Mesenchymal stem cell (in vitro differentiated cells and primary cell): ENCODE data around the gene KCNN3.

ENCODE experiments used
- DNase-seq: peaks from one replicate; pipeline ENCODE4 v3.0.0-alpha.2; 2013
- H2AFZ ChIP-seq: one replicate; pipeline ENCODE4 v1.6.1; 2013; ENCODE audit warnings: low read depth, mild to moderate bottlenecking, control low read depth, inconsistent platforms, low read length, moderate library complexity
- H2AK5ac ChIP-seq: 2 replicates; pipeline ENCODE4 v1.6.1; 2013; ENCODE audit warnings: low read length, moderate library complexity, mild to moderate bottlenecking, inconsistent platforms; ENCODE audit not compliant: severe bottlenecking
- H2BK120ac ChIP-seq: one replicate; pipeline ENCODE4 v1.6.1; 2013; ENCODE audit warnings: low read depth, mild to moderate bottlenecking, inconsistent platforms, low read length, moderate library complexity
- H2BK12ac ChIP-seq, 2 experiments: one replicate each; pipeline ENCODE4 v1.6.1; 2013; ENCODE audit warnings: inconsistent platforms in 2 of 2, low read length in 2 of 2, mild to moderate bottlenecking in 2 of 2, moderate library complexity in 2 of 2, control low read depth in 1 of 2
- H2BK15ac ChIP-seq: one replicate; pipeline ENCODE4 v1.6.1; 2013; ENCODE audit warnings: mild to moderate bottlenecking, low read depth, inconsistent platforms; ENCODE audit not compliant: poor library complexity, severe bottlenecking
- H2BK5ac ChIP-seq: 2 replicates; pipeline ENCODE4 v1.6.1; 2013; ENCODE audit warnings: low read depth, mild to moderate bottlenecking, low read length, control low read depth, inconsistent platforms; ENCODE audit not compliant: poor library complexity, severe bottlenecking
- H3K14ac ChIP-seq, 2 experiments: one replicate each; pipeline ENCODE4 v1.6.1; 2013; ENCODE audit warnings: inconsistent platforms in 2 of 2, low read length in 2 of 2, control low read depth in 1 of 2, mild to moderate bottlenecking in 1 of 2, moderate library complexity in 1 of 2
- H3K18ac ChIP-seq, 2 experiments: one replicate each; pipeline ENCODE4 v1.6.1; 2013; ENCODE audit warnings: inconsistent platforms in 2 of 2, low read length in 2 of 2, control low read depth in 1 of 2, low read depth in 1 of 2, mild to moderate bottlenecking in 1 of 2
- H3K23ac ChIP-seq, 2 experiments: one replicate each; pipeline ENCODE4 v1.6.1; 2013; ENCODE audit warnings: inconsistent platforms in 2 of 2, low read length in 2 of 2, mild to moderate bottlenecking in 2 of 2, moderate library complexity in 2 of 2, control low read depth in 1 of 2
- H3K27ac ChIP-seq: 2 replicates; pipeline ENCODE4 v1.5.1; 2013; ENCODE audit warnings: mild to moderate bottlenecking, moderate library complexity, low read length, control low read depth, inconsistent platforms; ENCODE audit not compliant: poor library complexity, severe bottlenecking
- H3K27me3 ChIP-seq, 2 experiments: 2 replicates each; pipeline versions ENCODE4 v1.6.1 to v1.7.0; 2013; ENCODE audit warnings: low read length in 2 of 2, mild to moderate bottlenecking in 2 of 2, moderate library complexity in 2 of 2, control low read depth in 1 of 2, inconsistent platforms in 1 of 2; ENCODE audit not compliant: control insufficient read depth in 1 of 2, insufficient read depth in 1 of 2
- H3K36me3 ChIP-seq, 2 experiments: 2 replicates each; pipeline versions ENCODE4 v1.6.1 to v1.7.0; 2013; ENCODE audit warnings: low read length in 2 of 2, control low read depth in 1 of 2, inconsistent platforms in 1 of 2, low read depth in 1 of 2, mild to moderate bottlenecking in 1 of 2; ENCODE audit not compliant: insufficient read depth in 2 of 2, control insufficient read depth in 1 of 2
- H3K4ac ChIP-seq, 2 experiments: one replicate each; pipeline ENCODE4 v1.6.1; 2013; ENCODE audit warnings: inconsistent platforms in 2 of 2, low read length in 2 of 2, mild to moderate bottlenecking in 2 of 2, moderate library complexity in 2 of 2, control low read depth in 1 of 2, low read depth in 1 of 2
- H3K4me1 ChIP-seq: 2 replicates; pipeline ENCODE4 v1.6.1; 2013; ENCODE audit warnings: low read depth, low read length, control low read depth; ENCODE audit not compliant: control insufficient read depth, insufficient read depth
- H3K4me2 ChIP-seq: 2 replicates; pipeline ENCODE4 v1.6.1; 2013; ENCODE audit warnings: low read length, mild to moderate bottlenecking, inconsistent platforms; ENCODE audit not compliant: poor library complexity, severe bottlenecking
- H3K4me3 ChIP-seq, 2 experiments: 2 replicates each; pipeline versions ENCODE4 v1.5.1 to v1.7.0; 2013; ENCODE audit warnings: low read length in 2 of 2, mild to moderate bottlenecking in 2 of 2, control low read depth in 1 of 2, low read depth in 1 of 2; ENCODE audit not compliant: insufficient read depth in 1 of 2
- H3K79me1 ChIP-seq: replicated peaks from 2 replicates; pipeline ENCODE4 v1.6.1; 2013; ENCODE audit warnings: mild to moderate bottlenecking, control low read depth, low read length, inconsistent platforms; ENCODE audit not compliant: poor library complexity, severe bottlenecking
- H3K9ac ChIP-seq: 2 replicates; pipeline ENCODE4 v1.7.0; 2013; ENCODE audit warnings: mild to moderate bottlenecking, low read length, moderate library complexity
- H3K9me3 ChIP-seq: 2 replicates; pipeline ENCODE4 v1.7.0; 2013; ENCODE audit warnings: mild to moderate bottlenecking, low read length; ENCODE audit not compliant: control insufficient read depth
- H4K8ac ChIP-seq: one replicate; pipeline ENCODE4 v1.6.1; 2013; ENCODE audit warnings: inconsistent platforms, mild to moderate bottlenecking, low read length, moderate library complexity
- H4K91ac ChIP-seq: one replicate; pipeline ENCODE4 v1.6.1; 2013; ENCODE audit warnings: mild to moderate bottlenecking, low read length, inconsistent platforms
- WGBS: methylation state at CpG from one replicate; pipeline ENCODE4 v1.1.7; 2013; ENCODE audit warnings: mixed read lengths; 5-methylcytosine and 5-hydroxymethylcytosine counted together

Gene KCNN3

DNA sequence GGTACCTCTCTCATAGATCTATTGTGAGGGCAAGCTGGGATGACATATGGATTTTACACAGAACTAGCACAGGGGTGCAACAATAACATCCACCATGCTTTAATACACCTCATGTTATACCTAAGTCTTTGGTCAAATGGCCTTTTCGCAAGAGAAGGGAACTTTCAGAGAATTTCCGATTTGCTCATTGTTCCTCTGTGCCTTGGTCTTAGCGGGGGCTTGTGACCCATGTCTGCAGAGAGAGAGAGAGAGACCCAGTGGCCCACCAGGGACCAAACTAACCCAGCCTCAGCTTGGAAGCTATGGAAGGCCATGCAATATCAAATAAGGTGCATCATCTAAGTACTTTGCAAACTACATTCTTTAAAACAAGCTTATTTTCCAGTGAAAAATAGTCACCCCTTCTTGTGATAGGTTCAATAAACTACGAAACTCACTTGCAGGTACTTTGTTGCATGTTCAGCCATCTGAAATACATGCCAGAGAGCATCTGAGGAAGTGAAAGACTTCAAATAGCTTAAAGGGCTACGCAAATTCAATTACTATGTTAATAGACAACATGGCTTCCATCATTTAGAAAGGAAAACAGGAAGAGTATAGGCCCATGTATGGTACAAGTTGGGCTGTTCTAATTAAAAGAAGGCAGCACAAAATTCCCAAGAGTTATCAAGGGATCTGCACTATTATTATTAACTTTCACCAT, 100.7 kb downstream of the KCNN3 start:
- Histone ChIP-seq H3K23ac (no peak overlapping the region), H2AFZ (no peak overlapping the region), H4K91ac (no peak overlapping the region), H3K18ac (no peak overlapping the region), H3K9ac (no peak overlapping the region), H2BK120ac (no peak overlapping the region), H2BK5ac (no peak overlapping the region), H3K4me1 (peaks cover 5% of the 10 kb centered on the region), H3K36me3 (no peaks in the 10 kb centered on the region), H3K27me3 (peaks cover 47 to 53% of the 10 kb centered on the region in 2 experiments), H3K4me2 (no peak overlapping the region), H3K27ac (no peak overlapping the region), H2BK15ac (no peak overlapping the region), H4K8ac (no peak overlapping the region), H3K79me1 (no peaks in the 10 kb centered on the region), H2AK5ac (no peak overlapping the region), H3K4ac (no peak overlapping the region), H3K9me3 (no peaks in the 10 kb centered on the region), H3K14ac (no peak overlapping the region), H2BK12ac (no peak overlapping the region), H3K4me3 (no peak overlapping the region)
- 96% methylated on average over 4 of the region's 5 CpGs for WGBS
- DNase-seq: no peak

DNA sequence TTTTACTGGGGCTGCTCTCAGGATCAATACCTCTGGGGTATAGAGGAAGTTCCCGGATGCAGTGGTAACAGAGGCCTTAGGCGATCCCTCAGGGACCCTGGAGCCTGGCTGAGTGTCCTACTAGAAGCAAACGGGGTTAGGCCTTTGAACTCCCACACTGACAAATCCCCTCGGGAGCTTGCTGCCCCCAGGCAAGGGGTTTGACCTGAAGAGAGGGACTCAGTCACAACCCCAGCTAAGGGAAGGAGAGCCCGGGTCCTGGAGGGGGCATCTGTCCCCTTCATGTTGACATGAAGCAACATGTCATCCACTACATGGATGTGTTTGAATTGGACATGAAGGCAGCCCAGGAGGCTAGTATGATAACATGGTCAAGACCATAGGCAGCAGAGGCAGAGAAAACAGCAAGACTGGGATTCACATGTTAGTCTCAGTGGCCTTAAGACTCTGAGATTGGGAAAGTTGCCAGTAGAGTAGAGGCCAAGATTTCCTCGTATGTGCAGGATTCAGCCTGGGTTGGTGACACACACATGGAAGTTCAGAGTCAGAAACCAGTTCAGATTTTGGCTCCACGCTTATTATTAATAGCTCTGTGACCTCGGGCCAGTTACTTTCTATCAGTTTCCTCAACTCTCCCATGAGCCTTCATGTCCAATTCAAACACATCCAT, 101.5 kb downstream of the KCNN3 start:
- Histone ChIP-seq H3K18ac (no peak overlapping the region), H4K8ac (no peak overlapping the region), H3K27ac (no peak overlapping the region), H3K23ac (no peak overlapping the region), H3K79me1 (no peaks in the 10 kb centered on the region), H3K14ac (no peak overlapping the region), H2BK5ac (no peak overlapping the region), H2AFZ (no peak overlapping the region), H3K36me3 (no peaks in the 10 kb centered on the region), H3K27me3 (peaks cover 40 to 52% of the 10 kb centered on the region in 2 experiments), H2AK5ac (no peak overlapping the region), H4K91ac (no peak overlapping the region), H2BK12ac (no peak overlapping the region), H2BK120ac (no peak overlapping the region), H3K4me3 (no peak overlapping the region), H3K4me2 (peak overlapping the region; percentile 24), H3K4me1 (peaks cover 5% of the 10 kb centered on the region), H3K9ac (no peak overlapping the region), H3K9me3 (no peaks in the 10 kb centered on the region), H3K4ac (no peak overlapping the region), H2BK15ac (no peak overlapping the region)
- peak; percentile 18 for DNase-seq
- 83% methylated on average over 7 of the region's 8 CpGs for WGBS

DNA sequence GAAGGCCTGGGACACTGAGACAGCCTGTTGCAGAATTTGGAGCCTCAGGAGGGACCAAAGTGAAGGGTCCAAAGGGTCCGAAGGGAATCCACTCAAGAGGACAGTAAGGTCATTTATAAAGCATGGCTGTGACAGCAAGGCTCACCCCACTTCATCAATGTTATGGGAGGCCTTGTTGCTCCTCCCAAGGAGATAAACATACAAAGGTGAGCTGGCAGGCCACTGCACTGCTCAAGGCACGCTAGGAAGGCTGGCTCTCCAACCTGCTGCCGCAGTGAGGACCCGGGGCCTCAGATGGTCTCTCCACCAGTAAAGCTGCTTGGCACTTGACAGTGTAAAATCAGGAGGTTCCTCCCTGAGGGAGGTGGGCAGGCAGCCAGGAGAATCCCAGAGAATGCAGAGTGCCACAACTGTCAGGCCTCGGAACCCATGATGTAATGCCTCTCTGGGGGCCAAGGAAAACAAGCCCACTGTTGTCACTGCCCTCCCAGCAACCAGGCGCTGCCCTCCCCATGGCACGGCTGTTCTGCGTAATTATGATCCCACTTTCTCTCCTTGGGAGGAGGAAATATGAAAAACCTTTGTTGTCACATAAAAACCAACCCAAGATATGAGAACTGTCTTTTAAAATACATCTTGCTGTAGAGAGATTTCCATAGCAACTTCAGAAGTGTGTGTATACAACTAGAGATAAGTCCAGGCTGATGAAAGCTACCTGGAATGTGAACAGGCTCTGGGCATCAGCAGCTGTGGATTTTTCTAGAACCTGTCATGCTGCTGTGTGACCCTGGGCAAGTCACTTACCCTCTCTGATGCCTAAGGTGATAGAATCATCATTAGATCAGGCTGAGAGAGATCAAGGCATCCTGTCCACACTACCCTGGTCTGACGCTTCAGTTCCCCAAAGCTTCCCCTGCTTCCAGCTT, 102.5 kb downstream of the KCNN3 start:
- Histone ChIP-seq H3K4me1 (peaks cover 5% of the 10 kb centered on the region), H3K27ac (no peak overlapping the region), H3K14ac (no peak overlapping the region), H4K91ac (no peak overlapping the region), H2BK12ac (no peak overlapping the region), H2BK15ac (no peak overlapping the region), H3K9me3 (no peaks in the 10 kb centered on the region), H3K18ac (no peak overlapping the region), H4K8ac (no peak overlapping the region), H3K23ac (no peak overlapping the region), H3K36me3 (no peaks in the 10 kb centered on the region), H3K4me2 (no peak overlapping the region), H2AK5ac (no peak overlapping the region), H3K4ac (no peak overlapping the region), H3K9ac (peak overlapping the region; percentile 49), H2BK5ac (no peak overlapping the region), H2BK120ac (no peak overlapping the region), H3K4me3 (no peak overlapping the region), H3K79me1 (no peaks in the 10 kb centered on the region), H2AFZ (no peak overlapping the region), H3K27me3 (peaks cover 40 to 52% of the 10 kb centered on the region in 2 experiments)
- WGBS: 80% methylated on average over 8 of the region's 9 CpGs
- DNase-seq: peak; percentile 75

DNA sequence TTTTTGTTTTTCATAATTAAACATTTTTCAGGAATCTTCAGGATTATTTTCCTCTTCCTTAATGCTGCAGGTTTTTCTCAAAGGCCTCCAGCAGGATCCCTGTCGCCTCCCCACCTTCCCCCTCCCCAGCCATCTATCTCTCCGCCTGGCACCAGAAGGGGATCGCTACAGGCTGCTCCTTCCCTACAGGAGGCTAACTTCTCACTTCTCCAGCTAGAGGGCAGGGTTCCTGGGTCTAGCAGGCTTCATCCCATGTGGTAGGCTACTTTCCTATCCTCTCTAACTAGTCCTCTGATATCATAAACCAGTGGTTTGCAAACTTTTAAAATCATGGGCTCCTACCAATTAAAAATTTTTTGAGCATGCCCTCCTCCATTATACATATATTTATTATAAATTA, 104.1 kb downstream of the KCNN3 start:
- Histone ChIP-seq H3K79me1 (no peaks in the 10 kb centered on the region), H2AFZ (no peak overlapping the region), H3K4ac (no peak overlapping the region), H3K27me3 (peaks cover 36 to 52% of the 10 kb centered on the region in 2 experiments), H3K4me3 (no peak overlapping the region), H3K36me3 (no peaks in the 10 kb centered on the region), H4K8ac (no peak overlapping the region), H2BK120ac (no peak overlapping the region), H3K27ac (no peak overlapping the region), H3K4me2 (no peak overlapping the region), H3K9me3 (no peaks in the 10 kb centered on the region), H2BK5ac (no peak overlapping the region), H4K91ac (no peak overlapping the region), H3K14ac (no peak overlapping the region), H3K4me1 (peaks cover 5% of the 10 kb centered on the region), H2BK12ac (no peak overlapping the region), H2AK5ac (no peak overlapping the region), H3K23ac (no peak overlapping the region), H2BK15ac (no peak overlapping the region), H3K9ac (no peak overlapping the region), H3K18ac (no peak overlapping the region)
- WGBS: 34% methylated on average over 3 of the region's 3 CpGs
- DNase-seq: peak; percentile 65
